Fibroblast of skin of back (primary cell): ENCODE results near the gene NKX1-1.
"Not testable (repeated sequence)": the region's sequence is repeated elsewhere in the genome, so short reads cannot be mapped to it uniquely, and the experiment has no call there.

ENCODE experiments used
- DNase-seq: peaks from one replicate; pipeline ENCODE4 v3.0.0-alpha.2; 2013

NKX1-1 gene

DNA sequence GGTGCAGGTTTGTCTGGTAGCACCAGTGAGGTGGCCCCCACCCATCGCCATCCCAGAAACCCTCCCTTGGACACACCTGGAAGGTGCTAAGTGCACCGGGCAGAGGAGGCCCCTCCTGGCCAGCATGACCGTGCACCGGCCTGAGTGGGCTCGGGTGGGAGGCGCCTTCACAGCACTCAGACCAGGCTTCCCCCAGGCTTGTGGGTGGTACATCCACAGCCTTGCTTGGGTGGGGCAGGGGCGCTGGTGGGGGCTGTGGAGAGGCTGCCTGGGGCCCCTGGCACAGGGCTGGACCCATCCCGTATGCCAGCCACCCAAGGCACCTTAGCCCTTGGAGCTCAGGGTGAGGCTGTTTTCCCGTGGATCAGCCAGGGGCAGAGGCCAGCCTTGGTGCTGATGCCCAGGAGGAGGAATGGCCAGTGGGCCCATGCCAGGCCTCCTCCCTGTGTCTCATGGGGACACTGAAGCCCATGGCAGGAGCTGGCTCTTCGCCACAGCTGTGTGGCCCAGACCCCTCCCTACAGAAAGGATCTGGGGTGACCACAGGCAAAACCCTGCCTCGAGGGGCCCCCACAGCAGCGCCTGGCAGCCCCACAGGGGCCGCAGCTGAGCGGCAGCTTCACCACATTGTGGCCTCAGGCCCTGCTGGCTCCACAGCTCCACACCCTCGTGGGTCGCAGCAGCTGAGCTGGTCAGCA lies 21.4 kb downstream of the NKX1-1 start:
- DNase-seq, result no peak

- no peak for DNase-seq
Observed at GRCh38 chr4:1383728-1384591, 22.3 kb downstream of the NKX1-1 start.

DNA sequence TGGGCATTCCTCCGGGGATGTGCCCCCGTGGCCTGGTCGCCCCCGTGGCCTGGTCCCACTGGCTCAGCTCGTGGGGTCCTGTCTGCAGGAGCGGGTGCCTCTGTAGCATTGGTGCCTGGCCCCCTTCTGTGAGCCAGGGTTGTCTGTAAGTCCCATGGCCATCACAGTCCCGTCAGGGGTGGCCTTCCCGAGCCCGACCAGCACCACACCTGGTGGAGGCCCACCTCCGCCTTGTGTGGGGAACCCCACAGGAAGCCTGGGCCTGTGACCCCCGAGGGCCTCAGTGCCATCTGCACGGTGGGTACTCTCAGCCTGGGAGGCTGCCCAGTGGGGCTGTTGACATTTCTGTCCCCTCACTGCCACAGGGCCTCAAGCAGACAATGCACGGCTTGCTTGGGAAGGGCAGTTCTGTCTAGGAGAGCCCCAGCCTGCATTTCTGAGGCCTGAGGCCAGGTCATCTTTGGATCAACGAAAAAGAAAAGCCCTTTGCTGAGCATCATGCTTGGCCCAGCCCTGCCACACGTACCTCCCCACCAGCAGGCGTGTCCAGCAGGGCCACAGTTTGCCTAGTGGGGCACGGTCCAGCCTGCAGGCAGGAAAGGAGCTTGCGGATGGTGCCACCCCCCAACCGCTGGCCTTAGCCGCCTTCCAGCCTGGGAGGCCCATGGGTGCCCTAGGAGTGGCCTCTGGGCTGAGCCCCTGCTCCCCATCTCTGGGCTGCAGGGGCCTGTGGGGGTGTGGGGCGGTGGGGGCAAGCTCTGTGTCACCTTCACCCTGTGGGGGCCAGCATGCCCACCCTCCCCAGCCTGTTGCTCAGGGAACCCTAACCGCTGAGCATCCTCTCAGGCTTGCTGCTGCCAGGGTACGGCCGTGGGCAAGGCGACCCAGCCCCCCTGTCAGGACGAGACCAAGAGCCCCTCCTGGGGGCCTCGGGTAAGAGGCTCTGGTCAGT lies 23.2 kb downstream of the NKX1-1 start:
- no peak for DNase-seq

GRCh38 chr4:1381944-1382541 lies 24.2 kb downstream of the NKX1-1 start:
- no peak for DNase-seq

GRCh38 chr4:1381181-1381621 lies 25.0 kb downstream of the NKX1-1 start:
- DNase-seq, result no peak

DNA sequence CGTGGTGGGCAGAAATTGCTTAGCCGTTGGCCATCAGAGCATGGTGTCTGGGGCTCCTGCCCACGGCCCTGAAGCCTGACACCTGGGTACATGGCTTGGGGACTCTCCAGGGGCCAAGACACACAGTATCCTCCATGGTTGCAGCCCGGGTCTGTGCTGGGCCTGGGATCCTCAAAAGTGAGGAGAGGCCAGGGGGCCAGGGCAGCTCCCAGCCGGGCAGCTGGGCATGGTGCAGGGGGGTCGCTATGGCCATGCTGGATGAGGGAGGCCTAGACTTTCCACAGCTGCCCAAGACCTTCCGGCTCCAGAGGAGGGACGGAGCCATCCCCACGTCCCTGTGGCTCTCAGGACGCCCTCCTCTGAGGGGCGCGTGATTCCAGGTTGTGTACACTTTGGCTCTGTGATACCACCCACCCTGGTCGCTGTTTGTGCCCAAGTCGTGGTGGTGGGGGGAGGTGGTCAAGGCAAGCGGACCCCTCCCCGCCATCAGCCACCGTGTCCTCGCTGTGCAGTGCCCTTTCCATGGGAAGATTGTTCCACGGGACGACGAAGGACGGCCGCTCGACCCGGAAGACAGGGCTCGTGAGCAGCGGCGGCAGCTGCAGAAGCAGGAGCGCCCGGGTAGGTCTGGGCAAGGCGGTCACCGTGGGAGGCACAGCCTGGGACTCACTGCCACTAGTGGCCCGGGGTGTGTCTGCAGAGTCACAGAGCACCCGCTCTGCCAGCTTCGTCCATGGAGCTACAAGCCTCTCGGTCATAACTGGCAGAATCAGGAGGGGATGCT lies 25.7 kb downstream of the NKX1-1 start:
- no peak for DNase-seq

DNA sequence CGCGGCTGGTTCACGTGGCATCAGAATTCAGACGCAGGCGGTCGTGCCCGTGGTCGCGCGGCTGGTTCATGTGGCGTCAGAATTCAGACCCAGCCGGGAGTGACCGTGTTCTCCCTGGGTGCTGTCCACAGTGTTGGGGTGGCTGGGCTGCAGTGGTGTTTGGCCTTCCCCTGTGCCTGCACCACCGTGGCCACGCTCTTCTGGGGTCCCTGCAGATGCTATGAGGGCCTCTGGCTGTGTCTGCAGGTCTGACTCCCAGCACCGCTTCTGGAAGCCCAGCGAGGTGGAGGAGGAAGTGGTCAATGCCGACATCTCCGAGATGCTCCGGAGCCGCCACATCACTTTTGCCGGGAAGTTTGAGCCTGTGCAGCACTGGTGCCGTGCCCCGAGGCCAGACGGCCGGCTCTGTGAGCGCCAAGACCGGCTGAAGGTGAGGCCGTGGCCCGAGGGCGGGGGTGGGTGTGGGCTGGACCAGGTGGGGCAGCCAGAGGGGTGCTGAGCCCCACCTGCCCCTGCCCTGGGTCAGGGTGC lies 26.4 kb downstream of the NKX1-1 start:
- DNase-seq, result no peak

GRCh38 chr4:1379351-1379781 lies 26.9 kb downstream of the NKX1-1 start:
- no peak for DNase-seq

GRCh38 chr4:1378559-1379231 lies 27.5 kb downstream of the NKX1-1 start:
- DNase-seq, result no peak

DNA sequence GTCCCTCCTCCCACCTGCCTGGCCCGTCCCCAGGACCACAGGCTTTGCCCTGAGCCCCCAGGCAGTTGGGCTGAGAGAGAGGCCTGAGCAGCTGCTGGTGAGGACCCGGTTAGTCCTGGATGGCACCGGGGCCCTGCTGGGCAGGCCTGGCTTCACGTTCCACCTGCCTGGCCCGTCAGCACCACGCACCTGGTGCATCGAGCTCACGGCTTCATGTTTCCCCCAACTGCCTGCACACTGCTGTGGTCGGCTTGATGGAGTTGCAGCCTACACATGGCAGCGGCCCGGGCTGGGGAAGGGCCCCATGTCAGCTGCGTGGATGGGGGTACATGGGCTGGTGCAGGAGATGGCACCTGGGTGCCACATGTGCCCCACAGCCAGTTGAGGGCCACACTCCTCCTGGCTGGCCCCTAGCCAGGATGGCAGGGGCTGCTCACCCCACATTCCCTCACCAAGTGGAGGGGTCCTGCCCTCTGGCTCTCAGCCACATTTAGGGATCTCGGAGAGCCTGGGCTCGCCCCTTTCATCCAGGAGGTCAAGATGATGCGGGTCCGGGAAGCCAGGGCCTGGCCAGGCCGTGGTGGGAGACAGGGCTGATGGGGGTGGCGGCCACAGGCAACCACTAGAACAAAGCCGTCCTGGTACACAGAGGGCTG lies 28.5 kb downstream of the NKX1-1 start:
- no peak for DNase-seq

DNA sequence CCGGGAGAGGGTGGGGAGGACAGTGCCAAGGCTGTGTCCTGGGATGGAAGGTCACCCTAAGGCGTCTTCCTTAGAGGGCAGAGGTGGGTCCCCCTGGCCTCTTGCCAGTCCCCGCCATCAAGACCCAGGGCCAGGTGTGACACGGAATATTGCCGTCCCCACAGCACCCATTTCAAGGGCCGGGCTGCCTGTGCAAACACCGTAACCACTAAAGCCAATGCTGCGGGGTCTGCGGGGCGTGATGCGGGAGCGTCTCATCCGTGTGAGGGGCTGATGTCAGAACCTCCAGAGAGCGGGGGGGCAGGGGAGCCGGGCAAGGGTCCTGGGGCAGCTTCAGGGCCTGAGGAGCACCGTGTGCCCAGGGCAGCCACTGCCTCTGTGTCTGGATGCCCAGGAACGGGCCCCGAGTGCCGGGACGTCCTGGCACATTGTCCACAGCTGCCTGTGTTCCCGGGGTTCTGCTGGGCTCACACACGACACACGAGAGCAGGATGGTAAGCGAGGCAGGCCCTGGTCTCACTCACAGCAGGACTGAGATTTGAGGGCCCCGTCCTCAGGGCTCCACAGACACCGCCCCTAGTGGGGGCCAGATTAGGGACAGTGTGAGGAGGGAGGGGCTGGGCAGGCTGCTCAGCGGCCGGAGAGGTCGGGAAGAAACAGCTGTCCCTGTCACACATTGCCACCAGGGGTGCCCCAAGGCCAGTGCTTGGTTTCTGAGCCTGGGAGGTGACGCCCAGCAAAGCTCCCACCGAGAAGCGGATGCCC lies 29.2 kb downstream of the NKX1-1 start:
- DNase-seq, result no peak

GRCh38 chr4:1376391-1376840 lies 29.8 kb downstream of the NKX1-1 start:
- no peak for DNase-seq

DNA sequence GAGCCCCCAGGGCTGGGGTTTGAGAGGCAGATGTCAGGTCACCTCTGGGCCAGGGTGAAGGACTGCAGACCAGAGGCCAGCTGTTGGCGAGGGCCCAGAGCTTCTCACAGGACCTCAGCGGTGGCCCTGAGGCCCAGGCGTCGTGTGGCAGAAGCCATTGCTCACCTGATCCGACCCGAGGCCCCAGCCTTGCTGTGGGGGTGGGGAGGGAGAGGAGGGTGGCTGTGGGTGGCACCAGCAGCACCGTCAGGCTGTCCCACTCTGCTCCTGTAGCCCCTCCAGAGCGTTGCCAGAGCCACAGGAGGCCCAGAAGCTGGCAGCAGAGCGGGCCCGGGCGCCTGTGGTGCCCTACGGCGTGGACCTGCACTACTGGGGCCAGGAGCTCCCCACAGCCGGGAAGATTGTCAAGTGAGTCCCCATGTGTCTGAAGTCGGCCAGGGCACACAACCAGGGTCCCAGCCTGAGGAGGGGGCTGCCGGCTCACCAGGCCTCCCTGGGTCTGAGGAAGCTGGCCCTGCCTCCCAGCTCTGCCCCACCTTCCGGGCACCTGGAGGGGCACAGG lies 30.4 kb downstream of the NKX1-1 start:
- DNase-seq, result no peak

- DNase-seq, result no peak
Observed at GRCh38 chr4:1375051-1375721, 31.1 kb downstream of the NKX1-1 start.

DNA sequence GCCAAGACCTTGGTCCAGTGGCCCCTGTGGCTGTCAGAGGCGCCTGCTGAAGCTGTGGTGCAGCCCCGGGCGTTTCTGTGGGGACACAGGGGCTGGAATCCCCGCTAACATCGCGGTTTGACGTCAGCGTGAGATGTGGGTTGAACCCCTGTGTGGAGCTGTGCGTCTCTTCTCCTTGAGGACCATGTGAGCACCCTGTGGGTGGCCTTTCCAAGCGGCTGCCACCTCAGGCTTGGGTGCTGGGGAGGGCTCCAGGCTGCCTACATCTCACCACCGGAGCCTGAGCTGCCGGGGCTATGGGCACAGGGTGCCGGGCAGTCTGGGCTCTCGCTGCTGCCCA lies 31.6 kb downstream of the NKX1-1 start:
- DNase-seq, result no peak

DNA sequence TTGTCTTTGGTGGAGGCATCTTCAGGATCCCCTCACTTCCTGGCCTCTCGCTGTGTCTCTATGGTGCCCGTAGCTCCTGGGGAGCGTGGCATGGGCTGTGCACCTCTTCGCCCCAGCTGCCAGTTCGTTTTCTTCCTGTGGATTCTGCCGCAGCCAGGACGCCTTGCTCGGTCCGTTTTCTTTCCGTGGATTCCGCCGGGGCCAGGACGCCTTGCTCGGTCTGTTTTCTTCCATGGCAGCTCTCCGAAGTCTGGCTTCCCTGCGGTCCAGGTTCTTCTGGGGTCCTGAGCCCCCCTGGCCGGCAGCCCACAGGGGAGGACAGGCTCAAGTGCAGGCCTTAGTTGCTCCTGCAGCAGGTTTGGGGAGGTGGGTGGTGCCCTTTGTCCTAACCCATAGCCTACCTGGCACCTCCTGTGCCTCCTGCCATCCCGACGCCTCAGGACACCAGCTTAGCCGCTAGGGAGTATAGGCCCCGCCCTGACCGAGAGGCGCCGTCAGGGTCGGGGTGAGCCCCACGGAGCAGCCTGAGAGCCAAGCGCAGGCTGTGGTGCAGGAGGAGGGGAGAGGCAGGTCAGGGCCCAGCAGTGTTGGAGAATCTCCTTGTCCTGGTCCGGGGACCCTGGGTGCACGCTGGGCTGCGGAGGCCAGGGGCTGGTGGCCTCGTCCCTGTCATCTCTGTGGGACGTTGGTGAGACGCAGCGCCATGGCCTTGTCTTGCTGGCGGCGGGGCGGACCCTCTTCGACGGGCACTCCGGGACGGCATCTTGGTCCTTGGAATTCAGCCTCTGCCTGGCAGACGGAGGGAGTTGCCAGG lies 32.1 kb downstream of the NKX1-1 start:
- DNase-seq, result no peak

GRCh38 chr4:1372576-1372975 lies 33.7 kb downstream of the NKX1-1 start:
- DNase-seq, result not testable (repeated sequence)
